K562 (cell line): Measurements from ENCODE around the gene GLB1L. TPM values are rescaled to one million over a fixed set of nuclear protein-coding genes. Genes with fewer than 3 reads are reported as not detected.

Experiments
- ATF7 ChIP-seq: fragments of 450-650 bp; IDR thresholded peaks from 2 replicates; pipeline ENCODE4 v1.7.1; 2014; ENCODE audit warnings: mild to moderate bottlenecking, moderate library complexity
- CREBBP ChIP-seq: IDR thresholded peaks from one replicate; pipeline ENCODE4 v1.6.1; 2012; ENCODE audit warnings: low read depth, mild to moderate bottlenecking, control low read depth, inconsistent platforms, low read length
- E2F5 ChIP-seq: sonication (generic); formaldehyde crosslinking; IDR thresholded peaks from 2 replicates; pipeline ENCODE4 v1.8.0; 2022; ENCODE audit warnings: mild to moderate bottlenecking, missing genetic modification reagents
- FOXK2 ChIP-seq, 2 experiments: fragments of 450-650 bp; IDR thresholded peaks in 1 of 2; conservative IDR thresholded peaks in 1 of 2; 2 replicates each; pipeline ENCODE4 v1.6.1; 2016; ENCODE audit warnings: low read depth in 2 of 2, mild to moderate bottlenecking in 1 of 2
- HMBOX1 ChIP-seq: sonication (generic); IDR thresholded peaks from 2 replicates; pipeline ENCODE4 v1.6.1; 2016
- KLF13 ChIP-seq: fragments of 450-650 bp; IDR thresholded peaks from 2 replicates; pipeline ENCODE4 v1.6.1; 2016; ENCODE audit warnings: missing genetic modification characterization, low read depth, mild to moderate bottlenecking, missing compliant biosample characterization, moderate library complexity, borderline replicate concordance
- MAZ ChIP-seq, 2 experiments: fragments of 450-650 bp in 1 of 2; sonication (generic) in 1 of 2; formaldehyde crosslinking; IDR thresholded peaks in 1 of 2; conservative IDR thresholded peaks in 1 of 2; 2 replicates each; pipeline versions ENCODE4 v1.4.0 to v1.5.0; 2020; ENCODE audit warnings: mild to moderate bottlenecking in 1 of 2, missing genetic modification reagents in 1 of 2
- MCM7 ChIP-seq, 2 experiments: fragments of 450-650 bp; IDR thresholded peaks; 2 replicates each; pipeline ENCODE4 v1.6.1; 2016 to 2018
- PBX2 ChIP-seq, 2 experiments: IDR thresholded peaks in 1 of 2; conservative IDR thresholded peaks in 1 of 2; 2 replicates each; pipeline ENCODE4 v1.6.1; 2016; ENCODE audit warnings: low read depth in 2 of 2, mild to moderate bottlenecking in 1 of 2, missing compliant biosample characterization in 1 of 2, missing genetic modification characterization in 1 of 2, moderate library complexity in 1 of 2
- PCBP1 ChIP-seq: fragments of 200-400 bp; formaldehyde crosslinking; IDR thresholded peaks from 2 replicates; pipeline ENCODE4 v1.6.1; 2018; ENCODE audit warnings: mild to moderate bottlenecking, low read depth, low read length; ENCODE audit not compliant: poor library complexity, severe bottlenecking
- RB1 ChIP-seq: fragments of 450-650 bp; IDR thresholded peaks from 2 replicates; pipeline ENCODE4 v1.6.1; 2017; ENCODE audit warnings: low read depth, mild to moderate bottlenecking
- RBFOX2 ChIP-seq: fragments of 200-400 bp; formaldehyde crosslinking; IDR thresholded peaks from 2 replicates; pipeline ENCODE4 v1.6.1; 2017; ENCODE audit warnings: low read depth, mild to moderate bottlenecking, low read length, moderate library complexity
- SAP30 ChIP-seq: fragments of 200-600 bp; sonication (generic); IDR thresholded peaks from 2 replicates; pipeline ENCODE4 v1.6.1; 2012; ENCODE audit warnings: borderline replicate concordance, low read depth, mild to moderate bottlenecking, moderate library complexity, low read length, control low read depth, inconsistent platforms; ENCODE audit not compliant: insufficient read depth, poor library complexity, severe bottlenecking
- SMARCA5 ChIP-seq: fragments of 450-650 bp; IDR thresholded peaks from 2 replicates; pipeline ENCODE4 v1.6.1; 2016
- TAL1 ChIP-seq: fragments of 450-650 bp; IDR thresholded peaks from 2 replicates; pipeline ENCODE4 v1.6.1; 2016; ENCODE audit warnings: mild to moderate bottlenecking
- TBP ChIP-seq: optimal IDR thresholded peaks from 2 replicates; pipeline ENCODE3; 2011; ENCODE audit warnings: low read depth, low read length, improper control_type of control experiment
- TGIF2 ChIP-seq: sonication (generic); formaldehyde crosslinking; IDR thresholded peaks from 2 replicates; pipeline ENCODE4 v1.8.1; 2022; ENCODE audit warnings: mild to moderate bottlenecking, missing genetic modification reagents, moderate library complexity
- ZBTB8A ChIP-seq: fragments of 450-650 bp; IDR thresholded peaks from 2 replicates; pipeline ENCODE4 v1.6.1; 2018; ENCODE audit warnings: mild to moderate bottlenecking, moderate library complexity; ENCODE audit not compliant: partially characterized antibody
- ZFP1 ChIP-seq: fragments of 450-650 bp; formaldehyde crosslinking; IDR thresholded peaks from 2 replicates; pipeline ENCODE4 v1.4.0; 2020; ENCODE audit warnings: mild to moderate bottlenecking, mixed read lengths
- ZNF197 ChIP-seq: fragments of 200-800 bp; sonication (Bioruptor generic); IDR thresholded peaks from 2 replicates; pipeline ENCODE4 v1.6.1; 2016; ENCODE audit warnings: low read depth, missing genetic modification characterization, missing compliant biosample characterization
- ZNF354B ChIP-seq: fragments of 250-450 bp; sonication (Bioruptor Pico); IDR thresholded peaks from 2 replicates; pipeline ENCODE4 v1.4.0; 2020
- ZNF384 ChIP-seq: IDR thresholded peaks from 2 replicates; pipeline ENCODE4 v1.6.1; 2012; ENCODE audit warnings: low read depth, low read length, improper control_type of control experiment
- ZNF696 ChIP-seq: fragments of 250-450 bp; sonication (Bioruptor Pico); conservative IDR thresholded peaks from 2 replicates; pipeline ENCODE4 v1.4.0; 2020; ENCODE audit warnings: mild to moderate bottlenecking, moderate library complexity
- ZNF707 ChIP-seq: fragments of 250-450 bp; sonication (Bioruptor Pico); conservative IDR thresholded peaks from 2 replicates; pipeline ENCODE4 v1.8.0; 2022; ENCODE audit warnings: inconsistent platforms, mild to moderate bottlenecking, moderate library complexity
- polyA plus RNA-seq, 8 experiments: library from polyadenylated mRNA; depleted of rRNA in 4 of 8; stranded (reverse) in 5 of 8; unstranded in 3 of 8; fragments of >200 nt; fragmentation: Nextera tagmentation in 2 of 8; fragmentation: Illumina TruSeq in 1 of 8; extraction: Ambion mirVana in 2 of 8; extraction: Trizol in 1 of 8; gene quantifications; 2 replicates each; pipeline versions ENCODE4 v1.2.1 to v1.2.3, GENCODE V29; 2011 to 2014; ENCODE audit warnings: inconsistent platforms in 1 of 8, missing spikeins in 1 of 8
- total RNA-seq, 7 experiments: library from RNA; depleted of rRNA in 6 of 7; stranded (reverse); fragments of >200 nt in 6 of 7; fragmentation: Illumina TruSeq in 2 of 7; extraction: Trizol in 2 of 7; gene quantifications; 2 replicates each; pipeline versions ENCODE4 v1.2.1 to v1.2.3, GENCODE V29; 2011 to 2021; ENCODE audit warnings: low replicate concordance in 1 of 7

GLB1L gene
- total and polyA plus RNA-seq, 9 of the 15 experiments (the other 6 are each of a cell fraction or from before 2014, with no cell fraction given), result 0.42 to 2.9 (median 2.5) TPM

- TF ChIP-seq E2F5 (CRISPR knock-in tag), result no peak
- TF ChIP-seq KLF13 (tag), result no peak
- TF ChIP-seq MCM7 (IDR thresholded peaks at IDR 0.05), result no peak
- no peak for TF ChIP-seq ZBTB8A
- TF ChIP-seq CREBBP, result no peak
- TF ChIP-seq ZFP1 (CRISPR knock-in tag), result no peak
- TF ChIP-seq MAZ (CRISPR knock-in tag; conservative IDR thresholded peaks at IDR 0.05 in 1 of 2, IDR thresholded peaks at IDR 0.05 in 1 of 2), result peak; percentile 61 to 81; a peak in 3 of 4 replicates
- no peak for TF ChIP-seq ZNF197
- TF ChIP-seq RBFOX2, result peak; percentile 84
- TF ChIP-seq ATF7, result peak; percentile 31; the same call in 1 of the 2 replicates
- TF ChIP-seq RB1, result no peak; the same call in 1 of the 2 replicates
- TF ChIP-seq ZNF384, result no peak
- TF ChIP-seq TBP, result peak; percentile 72
- no peak for TF ChIP-seq ZNF354B
- TF ChIP-seq SMARCA5, result no peak
- TF ChIP-seq TAL1, result no peak
- TF ChIP-seq ZNF707 (CRISPR knock-in tag), result no peak
- TF ChIP-seq TGIF2 (CRISPR knock-in tag), result no peak
- TF ChIP-seq PCBP1, result peak; percentile 25
- no peak for TF ChIP-seq ZNF696 (CRISPR knock-in tag)
- TF ChIP-seq HMBOX1, result no peak
- TF ChIP-seq FOXK2 (conservative IDR thresholded peaks at IDR 0.05 in 1 of 2, IDR thresholded peaks at IDR 0.05 in 1 of 2; ENCODE audit: low read depth in 2 of 2), result no peak
- no peak for TF ChIP-seq PBX2 (CRISPR knock-in tag; IDR thresholded peaks at IDR 0.05; ENCODE audit: low read depth)
- TF ChIP-seq PBX2 (tag; conservative IDR thresholded peaks at IDR 0.05; ENCODE audit: low read depth), result no peak
- TF ChIP-seq SAP30, result peak; percentile 53
Measured at GRCh38 chr2:219218732-219219701, 26.2 kb downstream of the GLB1L start, which contains the start of gene ABCB6 (continued).
